GM12864 (cell line): Measurements from ENCODE around the gene UPK1A.

ENCODE experiments used
- DNase-seq: peaks from one replicate; pipeline ENCODE4 v3.0.0-alpha.2; 2011; ENCODE audit warnings: low read depth
- H3K4me3 ChIP-seq: 2 replicates; pipeline ENCODE4 v1.5.1; 2011; ENCODE audit warnings: mild to moderate bottlenecking, low read depth, low read length, control low read depth
- CTCF ChIP-seq: IDR thresholded peaks from 2 replicates; pipeline ENCODE4 v1.5.1; 2011; ENCODE audit warnings: low read depth, mild to moderate bottlenecking, moderate library complexity, low read length, control low read depth, inconsistent platforms; ENCODE audit errors: missing control alignments

The UPK1A gene

GRCh38 chr19:35712567-35713505 lies 46.5 kb downstream of the UPK1A start:
- no peak for TF ChIP-seq CTCF
- peak overlapping the region; percentile 89 for H3K4me3 ChIP-seq
- peak; percentile 78 for DNase-seq

GRCh38 chr19:35713506-35713850 lies 47.2 kb downstream of the UPK1A start:
- DNase-seq = no peak
- H3K4me3 ChIP-seq = peak overlapping the region; percentile 89
- TF ChIP-seq CTCF = peak; percentile 2

- no peak for TF ChIP-seq CTCF
- peak overlapping the region; percentile 89 for H3K4me3 ChIP-seq
- no peak for DNase-seq
These were observed 47.7 kb downstream of the UPK1A start for GRCh38 chr19:35713904-35714495.

- TF ChIP-seq CTCF = peak; percentile 56
- DNase-seq = no peak
- peak overlapping the region; percentile 89 for H3K4me3 ChIP-seq
These were observed 48.5 kb downstream of the UPK1A start for GRCh38 chr19:35714601-35715354.

- DNase-seq = no peak
- TF ChIP-seq CTCF = no peak
- H3K4me3 ChIP-seq = peak overlapping the region; percentile 89
These were observed 49.1 kb downstream of the UPK1A start for GRCh38 chr19:35715355-35715809.

- peak overlapping the region; percentile 89 for H3K4me3 ChIP-seq
- DNase-seq = no peak
- TF ChIP-seq CTCF = no peak
These were observed 49.9 kb downstream of the UPK1A start for GRCh38 chr19:35715981-35716800.
